A549 (cell line): Measurements from ENCODE around the gene SELENOO.

ENCODE experiments used
- CBX2 ChIP-seq: fragments of 200-600 bp; sonication (generic); IDR thresholded peaks from 2 replicates; pipeline ENCODE4 v1.6.1; 2016; ENCODE audit warnings: low read depth, mild to moderate bottlenecking, borderline replicate concordance
- CHD2 ChIP-seq: fragments of 150-350 bp; IDR thresholded peaks from 2 replicates; pipeline ENCODE4 v1.6.1; 2014; ENCODE audit warnings: low read length; ENCODE audit not compliant: partially characterized antibody
- CTCF ChIP-seq: fragments of >200 bp; sonication (Bioruptor Twin); formaldehyde crosslinking; IDR thresholded peaks from 3 replicates; pipeline ENCODE4 v1.5.1; 2016
- JUN ChIP-seq, 2 experiments: fragments of >200 bp; sonication (Bioruptor Twin); formaldehyde crosslinking; IDR thresholded peaks; 2 replicates in 1 of 2; 3 replicates in 1 of 2; pipeline ENCODE4 v1.6.1; 2016 to 2017
- MYC ChIP-seq: IDR thresholded peaks from 2 replicates; pipeline ENCODE4 v1.6.1; 2012; ENCODE audit warnings: mild to moderate bottlenecking, inconsistent platforms, low read length, improper control_type of control experiment, borderline replicate concordance
- POLR2A ChIP-seq: IDR thresholded peaks from 2 replicates; pipeline ENCODE4 v1.6.1; 2012; ENCODE audit warnings: mild to moderate bottlenecking, low read length
- RFX5 ChIP-seq: fragments of 450-650 bp; IDR thresholded peaks from 2 replicates; pipeline ENCODE4 v1.7.1; 2014; ENCODE audit warnings: antibody characterized with exemption, mild to moderate bottlenecking, moderate library complexity
- SMC3 ChIP-seq: fragments of >200 bp; sonication (Bioruptor Twin); formaldehyde crosslinking; IDR thresholded peaks from 3 replicates; pipeline ENCODE4 v1.6.1; 2018; ENCODE audit warnings: inconsistent platforms
- ZC3H11A ChIP-seq: fragments of 450-650 bp; IDR thresholded peaks from 2 replicates; pipeline ENCODE4 v1.6.1; 2014; ENCODE audit warnings: antibody characterized with exemption, mild to moderate bottlenecking
- TF ChIP-seq, protein P1 (sequence below): fragments of 150-350 bp; IDR thresholded peaks from 2 replicates; pipeline ENCODE4 v1.6.1; 2014; ENCODE audit warnings: low read depth, mild to moderate bottlenecking, low read length

GRCh38 chr22:50162391-50162956 lies 38.3 kb upstream of the SELENOO start:
- TF ChIP-seq CTCF (no peak), CHD2 (no peak), CBX2 (no peak), ZC3H11A (no peak), RFX5 (no peak), POLR2A (no peak), MYC (no peak), SMC3 (no peak), JUN (IDR thresholded peaks at IDR 0.05) (no peak)
- TF ChIP-seq, protein P1, sequence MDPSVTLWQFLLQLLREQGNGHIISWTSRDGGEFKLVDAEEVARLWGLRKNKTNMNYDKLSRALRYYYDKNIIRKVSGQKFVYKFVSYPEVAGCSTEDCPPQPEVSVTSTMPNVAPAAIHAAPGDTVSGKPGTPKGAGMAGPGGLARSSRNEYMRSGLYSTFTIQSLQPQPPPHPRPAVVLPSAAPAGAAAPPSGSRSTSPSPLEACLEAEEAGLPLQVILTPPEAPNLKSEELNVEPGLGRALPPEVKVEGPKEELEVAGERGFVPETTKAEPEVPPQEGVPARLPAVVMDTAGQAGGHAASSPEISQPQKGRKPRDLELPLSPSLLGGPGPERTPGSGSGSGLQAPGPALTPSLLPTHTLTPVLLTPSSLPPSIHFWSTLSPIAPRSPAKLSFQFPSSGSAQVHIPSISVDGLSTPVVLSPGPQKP = no peak
